Endothelial cell of hepatic sinusoid (primary cell): ENCODE results near the gene MINDY3.
"Not testable (repeated sequence)": the region's sequence is repeated elsewhere in the genome, so short reads cannot be mapped to it uniquely, and the experiment has no call there.

Experiments
- in situ Hi-C: cut with HindIII; loops from 2 replicates; pipeline ENCODE4 v1.10.0; 2017; ENCODE audit warnings: low sequenced_read_pairs

Gene MINDY3

DNA sequence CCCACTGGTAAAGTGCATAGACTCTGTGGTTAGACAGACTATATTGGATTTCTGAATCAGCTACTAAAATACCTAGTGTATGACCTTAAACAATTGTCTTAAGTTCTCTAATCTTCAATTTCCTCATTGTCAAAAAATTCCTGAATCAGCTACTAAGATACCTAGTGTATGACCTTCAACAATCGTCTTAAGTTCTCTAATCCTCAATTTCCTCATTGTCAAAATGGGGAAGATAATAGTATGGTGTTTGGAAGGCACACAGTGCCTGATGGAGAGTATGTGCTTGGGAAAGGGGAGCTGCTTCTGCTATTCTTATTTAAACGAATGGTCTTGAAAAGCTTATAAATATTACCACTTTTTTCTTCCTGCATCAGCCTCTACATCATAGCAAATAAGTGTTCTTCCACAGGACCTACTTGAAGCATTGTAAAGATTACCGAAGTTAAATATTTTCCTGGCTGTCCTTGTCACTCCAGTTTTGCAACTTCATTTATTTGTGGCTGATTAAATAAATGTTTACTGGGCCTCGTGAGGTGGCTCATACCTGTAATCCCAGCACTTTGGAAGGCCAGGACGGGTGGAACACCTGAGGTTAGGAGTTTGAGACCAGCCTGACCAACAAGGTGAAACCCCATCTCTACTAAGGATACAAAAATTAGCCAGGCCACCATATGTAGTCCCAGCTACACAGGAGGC is 76.2 kb downstream of the MINDY3 start:
- in situ Hi-C loops: no loop called here

DNA sequence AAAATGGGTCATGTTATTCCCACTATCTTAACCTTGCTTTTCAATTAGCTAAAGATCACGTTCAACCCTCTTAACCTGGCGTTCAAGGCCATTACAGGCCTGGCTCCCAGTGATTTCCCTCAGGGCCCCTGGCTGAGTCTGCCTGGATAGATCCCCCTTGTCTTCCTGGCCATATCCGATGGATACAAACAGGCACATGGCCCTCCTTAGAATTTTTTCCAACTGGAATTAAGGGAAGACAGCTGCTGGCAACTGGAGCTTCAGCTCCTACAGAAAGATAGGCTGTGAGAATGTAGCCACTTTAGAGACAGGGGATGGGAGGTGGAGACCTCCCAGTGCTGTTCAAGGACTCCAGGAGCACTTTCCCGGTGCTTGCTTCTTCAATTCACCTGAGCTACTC is 77.5 kb downstream of the MINDY3 start:
- in situ Hi-C loops: no loop called here

DNA sequence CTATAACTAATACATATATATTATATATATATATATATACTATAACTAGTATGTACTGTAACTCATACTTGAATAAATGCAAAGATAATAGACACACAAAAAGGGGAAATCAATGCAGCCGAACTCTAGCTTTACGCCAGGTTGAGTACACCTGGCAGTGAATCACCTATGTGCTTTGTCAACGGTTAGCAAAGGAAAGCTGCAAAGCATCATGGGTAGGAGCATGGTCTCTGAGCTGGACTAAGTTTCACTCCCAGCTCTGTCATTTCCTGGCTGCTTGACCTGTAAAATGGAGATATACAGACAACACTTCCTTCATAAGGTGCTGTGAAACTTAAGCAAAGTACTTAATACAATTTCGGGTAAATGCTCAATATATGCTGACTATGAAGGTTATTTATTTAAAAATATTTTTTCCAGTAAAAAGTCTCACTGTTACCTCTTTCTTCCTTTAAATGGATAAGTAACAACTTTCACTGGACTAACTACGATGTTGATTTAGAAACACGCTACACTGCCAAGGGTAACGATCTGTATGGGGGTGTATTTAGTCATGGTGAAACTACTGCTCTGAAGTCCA is 78.8 kb downstream of the MINDY3 start:
- in situ Hi-C loops: no loop called here

DNA sequence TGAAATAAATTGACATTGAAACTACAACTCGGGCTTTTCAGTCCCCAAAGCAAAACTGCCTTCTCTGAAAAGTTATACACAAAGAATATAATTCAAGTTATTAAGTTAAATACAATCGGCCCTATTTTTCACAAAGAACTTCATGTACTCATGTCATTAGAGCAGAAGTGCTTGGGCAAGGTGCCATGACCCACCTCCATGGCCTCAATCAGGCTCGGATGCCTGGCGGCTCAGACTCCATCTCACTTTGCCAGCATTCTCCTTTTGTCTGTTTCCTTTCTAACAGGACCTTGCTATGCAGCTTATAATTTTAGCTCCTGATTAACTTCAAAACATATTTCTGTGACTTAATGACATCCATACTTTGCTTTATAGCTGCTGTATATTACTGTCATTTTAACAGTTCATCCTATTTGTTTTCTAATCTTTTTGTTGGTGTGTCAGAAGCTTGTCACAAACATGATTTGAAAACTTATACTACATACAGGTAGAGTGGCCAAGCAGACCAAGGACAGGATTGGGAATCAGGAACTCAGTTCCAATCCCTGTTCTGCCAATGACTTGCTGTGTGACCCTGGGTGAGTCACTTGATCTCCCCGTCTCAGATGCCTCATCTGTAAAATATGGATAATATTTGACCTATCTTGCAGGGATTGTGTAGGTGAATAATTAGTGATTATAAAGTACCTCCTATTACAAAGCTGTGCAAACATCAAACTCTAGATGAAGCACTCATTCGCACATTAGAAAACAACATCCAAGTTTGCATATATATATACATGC is 79.8 kb downstream of the MINDY3 start:
- in situ Hi-C loops: no loop called here

DNA sequence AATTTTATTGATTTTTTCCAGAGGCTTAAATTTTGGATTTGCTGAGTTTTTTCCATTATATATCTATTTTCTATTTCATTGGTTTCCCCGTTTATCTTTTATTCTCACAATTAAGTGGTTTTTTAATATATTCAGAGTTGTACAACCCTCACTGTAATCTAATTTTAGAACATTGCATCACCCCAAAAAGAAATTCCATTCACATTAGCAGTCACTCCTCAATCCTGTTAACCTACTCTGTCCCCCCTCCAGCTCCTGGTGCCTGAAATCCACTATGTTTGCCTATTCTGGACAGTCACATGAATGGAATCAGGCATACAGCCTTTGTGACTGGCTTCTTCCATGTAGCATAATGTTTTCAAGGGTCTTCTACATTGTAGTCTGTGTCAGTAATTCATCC is 84.8 kb downstream of the MINDY3 start:
- in situ Hi-C loops: loop anchor here (10.0 kb wide), 1 partner anchor 201 kb away; no protein-coding TSS in a partner anchor

DNA sequence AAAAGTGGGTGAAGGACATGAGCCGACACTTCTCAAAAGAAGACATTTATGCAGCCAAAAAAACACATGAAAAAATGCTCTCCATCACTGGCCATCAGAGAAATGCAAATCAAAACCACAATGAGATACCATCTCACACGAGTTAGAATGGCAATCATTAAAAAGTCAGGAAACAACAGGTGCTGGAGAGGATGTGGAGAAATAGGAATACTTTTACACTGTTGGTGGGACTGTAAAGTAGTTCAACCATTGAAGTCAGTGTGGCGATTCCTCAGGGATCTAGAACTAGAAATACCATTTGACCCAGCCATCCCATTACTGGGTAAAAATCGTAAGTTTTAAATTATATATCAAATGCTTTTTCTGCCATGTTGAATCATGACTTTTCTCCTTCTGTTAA is 85.8 kb downstream of the MINDY3 start:
- in situ Hi-C loops: loop anchor here (10.0 kb wide), 1 partner anchor 200 kb away; no protein-coding TSS in a partner anchor

DNA sequence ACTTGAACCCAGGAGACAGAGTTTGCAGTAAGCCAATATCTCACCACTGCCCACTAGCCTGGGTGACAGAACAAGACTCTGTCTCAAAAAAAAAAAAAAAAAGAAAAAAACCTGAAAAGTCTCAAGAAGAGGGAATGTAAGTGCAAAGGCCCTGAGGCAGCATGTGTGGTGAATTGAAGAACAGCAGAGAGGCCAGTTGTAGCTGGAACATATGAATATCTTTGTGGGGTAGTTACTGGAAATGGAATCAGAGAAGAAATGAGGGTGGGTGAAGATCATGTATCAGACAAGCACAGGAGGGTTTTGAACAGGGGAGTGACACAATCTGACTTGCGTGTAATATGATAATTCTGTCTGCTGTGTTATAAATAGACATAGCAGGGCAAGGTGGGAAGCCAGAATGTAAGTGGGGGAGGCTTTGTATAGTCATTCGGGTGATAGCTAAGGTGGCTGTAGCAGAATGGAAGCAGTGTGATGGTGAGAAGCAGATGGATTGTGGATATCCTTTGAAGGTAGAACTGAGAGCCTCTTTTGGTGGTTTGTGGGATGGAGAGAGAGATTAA is 95.3 kb downstream of the MINDY3 start:
- in situ Hi-C loops: no loop called here

DNA sequence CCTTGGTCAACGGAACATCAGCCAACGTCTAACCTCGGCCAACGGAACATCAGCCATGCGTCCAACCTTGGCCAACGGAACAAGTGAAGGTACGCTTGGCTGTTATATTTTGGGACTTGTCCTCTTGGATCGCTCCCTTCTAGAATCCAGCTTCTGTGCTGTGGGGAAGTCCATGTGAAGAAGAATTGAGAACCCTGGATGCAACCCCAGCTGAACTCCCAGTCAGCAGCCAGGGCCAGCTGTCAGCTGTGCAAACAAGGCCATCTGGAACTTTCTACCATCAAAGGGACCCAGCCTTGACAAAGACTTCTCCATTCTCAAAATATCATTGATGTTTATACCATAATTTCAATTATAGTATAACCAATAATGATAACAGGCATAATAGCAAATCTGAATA is 97.3 kb downstream of the MINDY3 start:
- in situ Hi-C loops: no loop called here

DNA sequence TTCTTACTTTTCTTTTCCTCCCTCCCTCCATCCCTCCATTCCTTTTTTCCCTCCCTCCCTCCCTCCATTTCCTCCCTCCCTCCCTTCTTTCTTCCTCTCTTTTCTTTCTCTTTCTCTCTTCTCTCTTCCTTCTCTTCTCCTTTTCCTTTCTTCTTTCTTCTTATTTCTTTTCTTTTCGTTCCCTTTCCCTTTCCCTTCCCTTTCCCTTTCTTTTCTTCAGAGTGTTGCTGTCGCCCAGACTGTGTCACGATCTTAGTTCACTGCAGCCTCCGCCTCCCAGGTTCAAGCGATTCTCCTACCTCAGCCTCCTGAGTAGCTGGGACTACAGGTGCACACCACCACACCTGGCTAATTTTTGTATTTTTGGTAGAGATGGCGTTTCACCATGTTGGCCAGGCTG is 98.1 kb downstream of the MINDY3 start:
- in situ Hi-C loops: not testable (repeated sequence)

DNA sequence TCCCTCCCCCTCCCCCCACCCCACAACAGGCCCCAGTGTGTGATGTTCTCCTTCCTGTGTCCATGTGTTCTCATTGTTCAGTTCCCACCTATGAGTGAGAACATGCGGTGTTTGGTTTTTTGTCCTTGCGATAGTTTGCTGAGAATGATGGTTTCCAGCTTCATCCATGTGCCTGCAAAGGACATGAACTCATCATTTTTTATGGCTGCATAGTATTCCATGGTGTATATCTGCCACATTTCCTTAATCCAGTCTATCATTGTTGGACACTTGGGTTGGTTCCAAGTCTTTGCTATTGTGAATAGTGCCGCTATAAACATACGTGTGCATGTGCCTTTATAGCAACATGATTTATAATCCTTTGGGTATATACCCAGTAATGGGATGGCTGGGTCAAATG is 99.1 kb downstream of the MINDY3 start:
- in situ Hi-C loops: not testable (repeated sequence)

DNA sequence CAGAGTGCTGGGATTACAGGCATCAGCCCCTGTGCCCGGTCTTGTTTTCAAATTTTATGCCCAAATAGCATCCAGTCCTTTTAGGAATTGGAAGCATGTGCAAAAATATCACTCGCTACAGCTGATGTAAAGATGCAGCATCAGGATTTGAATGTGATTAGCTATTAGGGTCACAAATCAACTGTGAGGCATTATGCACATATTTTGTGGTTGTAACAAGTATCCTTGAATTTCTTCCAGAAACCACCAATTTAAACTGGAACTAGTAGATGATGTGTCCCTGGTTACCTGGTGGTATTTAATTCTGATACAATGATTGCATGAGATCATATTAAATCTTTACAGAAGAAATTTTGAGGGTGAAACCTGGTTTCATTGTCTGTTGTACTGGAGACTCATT is 99.6 kb downstream of the MINDY3 start:
- in situ Hi-C loops: no loop called here

DNA sequence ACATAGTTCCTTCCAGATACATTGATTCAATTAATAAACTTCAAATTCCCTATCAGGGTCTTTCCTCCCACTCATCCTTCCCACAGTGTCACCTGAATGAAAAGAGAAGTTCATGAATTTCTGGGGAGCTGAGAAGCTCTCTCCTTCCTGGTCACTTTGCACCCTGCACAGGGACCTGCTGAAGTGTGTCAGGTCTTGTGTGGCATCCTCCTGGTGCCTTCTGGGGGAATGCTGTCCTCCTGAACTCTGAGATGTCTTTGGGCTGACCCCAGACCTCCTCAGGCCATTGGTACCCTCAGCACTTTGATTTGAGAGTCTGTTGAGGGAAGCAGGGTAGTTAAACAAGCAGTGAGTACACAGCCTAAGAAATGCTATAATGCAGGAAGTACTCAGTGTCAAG is 101.0 kb downstream of the MINDY3 start:
- in situ Hi-C loops: no loop called here

DNA sequence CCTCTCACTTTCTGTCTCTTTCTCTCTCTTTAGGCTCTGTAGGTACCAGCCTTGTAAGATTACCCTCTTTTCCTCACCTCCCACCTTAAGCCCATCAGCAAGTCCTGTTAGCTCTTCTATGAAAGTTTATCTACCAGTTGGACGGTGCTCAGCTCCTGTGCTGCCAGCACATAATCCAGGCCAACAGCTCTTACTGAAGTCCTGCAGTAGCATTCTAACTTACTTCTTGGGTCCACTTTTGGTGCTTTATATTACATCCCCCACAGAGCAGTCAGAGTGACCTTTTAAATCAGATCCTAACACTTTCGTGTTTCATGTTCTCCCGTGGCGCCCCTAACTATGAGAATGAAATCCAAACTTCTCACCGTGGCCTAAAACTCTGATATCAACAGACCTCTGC is 101.7 kb downstream of the MINDY3 start:
- in situ Hi-C loops: no loop called here

DNA sequence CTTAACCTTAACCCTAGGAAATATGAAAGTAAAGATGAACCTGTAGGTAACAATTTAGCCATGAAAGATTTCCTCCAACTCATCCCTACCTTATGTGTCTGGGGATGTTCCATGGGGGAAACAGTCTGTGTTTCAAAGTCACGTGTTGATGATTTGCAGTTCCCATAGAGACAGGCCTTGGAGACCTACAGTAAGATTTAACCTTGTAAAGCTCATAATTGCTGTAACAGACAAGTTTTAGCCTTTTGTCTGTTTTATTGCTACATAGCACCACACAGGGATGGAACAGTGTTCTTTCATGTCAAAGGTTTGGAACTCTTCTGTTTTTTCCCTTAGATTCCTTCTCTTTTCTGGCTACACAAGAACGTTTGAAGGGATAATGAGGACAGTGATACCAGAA is 105.4 kb downstream of the MINDY3 start:
- in situ Hi-C loops: no loop called here

DNA sequence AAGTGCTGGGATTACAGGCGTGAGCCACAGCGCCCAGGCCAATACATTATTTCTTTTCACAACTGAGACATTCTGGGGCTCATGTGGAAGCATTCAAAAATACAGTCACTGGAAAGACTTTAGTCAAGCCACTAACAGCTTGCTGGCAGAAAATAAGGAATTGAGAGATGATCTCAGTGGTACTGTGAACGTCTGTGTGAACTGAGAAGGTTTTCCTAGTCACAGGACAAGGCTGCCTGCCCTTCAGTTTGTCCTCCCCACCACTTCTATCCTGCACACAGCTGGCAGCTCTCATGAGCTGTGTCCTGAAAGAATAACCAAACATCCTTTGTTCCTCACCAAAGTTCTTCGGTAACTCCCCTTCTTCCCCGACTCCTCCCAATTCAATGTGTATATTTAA is 109.3 kb downstream of the MINDY3 start:
- in situ Hi-C loops: no loop called here

DNA sequence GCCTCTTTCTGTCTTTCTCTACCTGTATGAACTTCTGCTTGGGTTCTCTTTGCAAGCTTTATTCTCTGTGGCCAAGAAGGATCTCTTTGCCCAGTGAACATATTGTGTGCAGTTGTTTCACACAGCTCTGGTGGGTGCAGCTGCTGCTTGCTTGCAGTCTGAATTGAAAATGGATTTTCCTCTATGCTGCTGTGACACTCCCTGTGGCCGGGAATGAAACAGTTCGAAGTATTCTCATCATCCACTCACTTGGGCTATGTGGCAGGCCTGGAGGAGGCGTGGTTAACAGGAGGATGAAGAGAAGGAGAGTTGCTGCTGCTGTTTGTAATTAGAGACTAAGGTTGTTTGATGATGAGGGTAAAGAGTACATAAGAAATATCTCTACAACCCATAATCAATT is 112.2 kb downstream of the MINDY3 start:
- in situ Hi-C loops: no loop called here

DNA sequence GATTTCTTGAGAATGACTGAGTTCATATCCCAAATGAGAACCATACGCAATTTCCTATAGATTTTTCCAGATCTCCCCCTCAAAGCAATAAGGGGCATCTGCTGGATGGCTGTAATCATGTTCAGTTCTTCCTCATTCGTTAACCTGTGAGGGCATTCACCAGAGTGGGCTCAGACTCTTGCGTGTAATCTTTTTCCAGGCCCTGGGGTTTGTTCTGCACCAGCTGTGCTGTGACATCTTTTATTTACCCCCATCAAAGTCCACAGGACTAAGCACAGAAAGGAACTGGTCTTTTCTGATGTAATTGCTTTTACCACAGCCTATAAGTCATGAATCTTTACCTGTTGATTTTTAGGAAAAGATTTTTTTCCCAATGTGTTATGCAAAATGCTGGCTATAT is 112.7 kb downstream of the MINDY3 start:
- in situ Hi-C loops: no loop called here

DNA sequence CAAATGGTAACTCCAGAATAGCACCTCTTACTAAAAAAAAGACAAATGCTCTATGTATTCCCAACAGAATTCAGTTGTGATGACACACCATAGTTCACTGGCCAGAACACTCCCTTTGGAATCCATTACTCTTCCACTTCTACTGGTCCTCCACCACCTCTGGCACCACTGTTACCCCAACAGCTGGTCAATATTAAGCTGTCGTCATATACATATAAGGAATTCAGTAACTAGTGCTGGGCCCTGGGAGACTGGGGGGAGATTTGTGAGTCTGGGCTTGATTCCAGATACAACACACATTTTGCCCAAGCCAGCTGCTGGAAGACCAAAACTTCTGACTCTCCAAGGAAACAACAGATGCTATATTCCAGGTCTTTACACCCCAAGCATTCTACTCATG is 114.6 kb downstream of the MINDY3 start:
- in situ Hi-C loops: no loop called here

DNA sequence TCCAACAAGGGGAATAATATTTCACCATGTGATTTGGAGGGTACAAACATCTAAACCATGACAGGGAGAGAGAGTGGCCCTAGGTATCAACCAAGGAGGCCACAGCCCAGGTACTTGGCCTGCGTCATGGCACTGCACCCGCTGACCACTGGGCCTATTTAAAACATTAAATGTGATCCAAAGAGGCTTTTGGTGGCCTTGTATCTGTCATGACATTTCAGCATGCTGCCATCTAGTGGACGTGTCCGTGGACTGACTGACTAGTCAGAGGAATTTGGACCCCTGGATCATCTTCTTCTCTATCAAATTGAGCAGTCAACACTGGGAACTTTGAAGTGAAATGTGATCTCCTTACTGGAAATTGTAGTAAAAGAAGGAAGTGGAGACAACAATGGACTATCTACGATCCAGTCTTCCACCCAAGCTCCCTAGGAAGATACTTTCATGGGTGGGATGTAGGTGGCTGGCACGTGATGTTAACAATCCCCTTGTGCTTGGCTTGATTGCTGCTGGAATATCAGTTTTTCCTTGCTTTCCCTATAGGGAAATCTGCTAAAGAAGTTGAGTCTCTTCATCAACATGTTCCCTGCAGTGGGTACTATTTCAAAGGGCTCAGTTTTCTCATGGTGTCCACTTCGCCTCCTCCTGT is 116.0 kb downstream of the MINDY3 start:
- in situ Hi-C loops: no loop called here

DNA sequence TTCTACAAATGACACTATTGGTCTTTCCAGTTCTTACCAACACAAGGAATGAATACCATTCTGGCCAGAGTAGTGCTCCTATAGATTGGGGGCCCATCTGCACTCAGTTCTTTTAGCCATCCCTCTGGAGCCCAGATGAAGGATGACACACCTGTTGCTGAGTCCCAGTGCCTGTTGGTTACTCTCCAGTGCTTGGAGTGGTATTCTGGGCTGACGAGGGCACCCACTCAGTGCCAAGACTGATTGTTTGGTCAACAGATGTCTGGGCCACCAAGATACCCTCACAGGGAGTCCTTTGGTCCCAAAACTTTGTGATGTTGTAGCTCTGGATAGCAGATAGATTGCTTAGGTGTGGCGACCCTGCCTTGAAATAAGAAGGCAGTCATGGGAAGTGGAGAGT is 116.9 kb downstream of the MINDY3 start:
- in situ Hi-C loops: no loop called here

DNA sequence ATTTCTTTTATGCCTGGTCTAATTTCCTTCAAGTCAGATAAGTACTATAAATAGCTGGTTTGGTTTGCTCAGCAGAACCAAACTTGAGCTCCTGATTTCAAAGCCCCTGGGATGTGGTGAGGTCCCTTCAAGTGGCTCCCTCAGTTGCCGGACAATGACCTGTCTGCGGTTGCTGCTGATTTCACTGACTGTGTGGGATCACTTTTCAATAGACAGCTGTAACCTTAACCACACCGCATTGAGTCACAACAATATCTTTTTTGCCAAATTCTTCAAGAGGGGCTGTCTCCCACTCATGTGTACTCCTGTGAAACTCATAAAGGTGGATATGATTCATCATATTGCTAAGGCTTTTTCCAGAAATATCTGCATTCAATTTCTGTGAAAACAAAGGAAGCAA is 117.5 kb downstream of the MINDY3 start:
- in situ Hi-C loops: no loop called here
